Left lung (tissue), 10 donors: ENCODE results near the gene SPTBN1. TPM values are rescaled to one million over a fixed set of nuclear protein-coding genes. Genes with fewer than 3 reads are reported as not detected.
"Not testable (repeated sequence)": the region's sequence is repeated elsewhere in the genome, so short reads cannot be mapped to it uniquely, and the experiment has no call there.

ENCODE experiments used
- ATAC-seq: fragments of 200-7000 bp; cut with Tn5 transposase; one replicate; pipeline ENCODE4 v1.9.1; 2020; ENCODE audit warnings: moderate library complexity
- DNase-seq, 4 donors: peaks; one replicate each; pipeline ENCODE4 v3.0.0-alpha.2; 2013 to 2020
- H3K27ac ChIP-seq, 2 donors: fragments of 200-600 bp; sonication (generic) in 1 of 2; one replicate each; pipeline versions ENCODE4 v1.5.0 to v1.8.0; 2020 to 2021
- H3K27me3 ChIP-seq, 2 donors: fragments of 200-600 bp; sonication (generic) in 1 of 2; one replicate each; pipeline versions ENCODE4 v1.5.0 to v1.8.0; 2020 to 2021
- H3K36me3 ChIP-seq, 2 donors: fragments of 200-600 bp; sonication (generic) in 1 of 2; one replicate each; pipeline versions ENCODE4 v1.5.0 to v1.8.0; 2020 to 2021
- H3K4me1 ChIP-seq, 2 donors: fragments of 200-600 bp; one replicate each; pipeline ENCODE4 v1.8.0; 2021
- H3K4me3 ChIP-seq, 2 donors: fragments of 200-600 bp; sonication (generic) in 1 of 2; one replicate each; pipeline versions ENCODE4 v1.5.0 to v1.8.0; 2020 to 2021; ENCODE audit warnings: mild to moderate bottlenecking in 1 of 2
- H3K9me3 ChIP-seq, 2 donors: fragments of 200-600 bp; sonication (generic) in 1 of 2; one replicate each; pipeline versions ENCODE4 v1.5.0 to v1.8.0; 2020 to 2021
- CTCF ChIP-seq, 2 donors: fragments of 200-600 bp; sonication (generic) in 1 of 2; IDR thresholded peaks; one replicate each; pipeline versions ENCODE4 v1.5.0 to v1.8.0; 2021; ENCODE audit warnings: antibody characterized with exemption in 2 of 2
- intact Hi-C, 2 donors: fragments of 100-400 bp; cut with DNase I; formaldehyde crosslinking; loops; one replicate each; pipeline versions ENCODE4 v1.11.2 to v1.14.2; 2022
- polyA plus RNA-seq, 6 donors: library from polyadenylated mRNA; unstranded; fragments of 120-200 nt; gene quantifications; one replicate each; pipeline ENCODE4 v1.2.1, GENCODE V29; 2013; ENCODE audit not compliant: insufficient read length in 6 of 6
- total RNA-seq, 2 donors: library from RNA; stranded (reverse); fragmentation: NEBNext Ultra II Directional; extraction: Animal tissue kit (Norgen Biotek cat#: 25700); gene quantifications; one replicate each; pipeline ENCODE4 v1.2.1, GENCODE V29; 2021
- donor health status: DM: no; HTN: yes; CAD: no.
- donor health status: DM: no; HTN: no; CAD: no.

SPTBN1 gene
- total and polyA plus RNA-seq, 8 donors, result 441 to 578 (median 543) TPM

GRCh38 chr2:54503192-54503591, 47.1 kb downstream of the SPTBN1 start:
- no peaks in the 10 kb centered on the region for H3K9me3 ChIP-seq
- no peak for DNase-seq
- peak; percentile 59 for ATAC-seq
- H3K27ac ChIP-seq, result no peak overlapping the region
- H3K27me3 ChIP-seq, result no peaks in the 10 kb centered on the region
- peaks cover 26 to 43% of the 10 kb centered on the region in 2 donors for H3K4me1 ChIP-seq
- TF ChIP-seq CTCF (IDR thresholded peaks at IDR 0.05), result peak; percentile 26 to 42
- intact Hi-C loops, result no loop called here
- no peaks in the 10 kb centered on the region for H3K36me3 ChIP-seq
- H3K4me3 ChIP-seq, result no peak overlapping the region

- TF ChIP-seq CTCF (IDR thresholded peaks at IDR 0.05), result no peak
- intact Hi-C loops, result no loop called here
- peaks cover 26 to 39% of the 10 kb centered on the region in 2 donors for H3K4me1 ChIP-seq
- no peak for ATAC-seq
- H3K9me3 ChIP-seq, result no peaks in the 10 kb centered on the region
- H3K4me3 ChIP-seq, result no peak overlapping the region
- no peaks in the 10 kb centered on the region for H3K36me3 ChIP-seq
- H3K27ac ChIP-seq, result no peak overlapping the region
- no peak for DNase-seq
- H3K27me3 ChIP-seq, result no peaks in the 10 kb centered on the region
These were observed 47.7 kb downstream of the SPTBN1 start for GRCh38 chr2:54503828-54504227.

GRCh38 chr2:54504866-54505265, 48.7 kb downstream of the SPTBN1 start:
- intact Hi-C loops, result no loop called here
- no peak overlapping the region for H3K27ac ChIP-seq
- DNase-seq (no peak), ATAC-seq (no peak)
- TF ChIP-seq CTCF (IDR thresholded peaks at IDR 0.05), result no peak
- no peaks in the 10 kb centered on the region for H3K9me3 ChIP-seq
- H3K36me3 ChIP-seq, result no peaks in the 10 kb centered on the region
- H3K4me3 ChIP-seq, result no peak overlapping the region
- no peaks in the 10 kb centered on the region for H3K27me3 ChIP-seq
- peaks cover 26 to 32% of the 10 kb centered on the region in 2 donors for H3K4me1 ChIP-seq

GRCh38 chr2:54508541-54508940, 52.4 kb downstream of the SPTBN1 start:
- peaks cover 13 to 18% of the 10 kb centered on the region in 2 donors for H3K4me1 ChIP-seq
- ATAC-seq (no peak), DNase-seq (no peak)
- no peaks in the 10 kb centered on the region for H3K27me3 ChIP-seq
- intact Hi-C loops, result no loop called here
- no peaks in the 10 kb centered on the region for H3K9me3 ChIP-seq
- no peaks in the 10 kb centered on the region for H3K36me3 ChIP-seq
- TF ChIP-seq CTCF (IDR thresholded peaks at IDR 0.05), result no peak
- no peak overlapping the region for H3K27ac ChIP-seq
- no peak overlapping the region for H3K4me3 ChIP-seq

- H3K27ac ChIP-seq, ATAC-seq, intact Hi-C loops, H3K4me3 ChIP-seq, H3K9me3 ChIP-seq, DNase-seq, H3K36me3 ChIP-seq, H3K27me3 ChIP-seq: not testable (repeated sequence)
- H3K4me1 ChIP-seq, result peaks cover 11 to 13% of the 10 kb centered on the region in 2 donors
These were observed 52.9 kb downstream of the SPTBN1 start for GRCh38 chr2:54509043-54509442.

GRCh38 chr2:54510916-54511315, 54.8 kb downstream of the SPTBN1 start:
- Histone ChIP-seq H3K27me3 (no peaks in the 10 kb centered on the region), H3K4me1 (peaks cover 5 to 8% of the 10 kb centered on the region in 2 donors), H3K27ac (no peak overlapping the region), H3K9me3 (no peaks in the 10 kb centered on the region), H3K36me3 (no peaks in the 10 kb centered on the region), H3K4me3 (no peak overlapping the region)
- intact Hi-C loops, result no loop called here
- DNase-seq (no peak), ATAC-seq (no peak)
- TF ChIP-seq CTCF (IDR thresholded peaks at IDR 0.05), result no peak
